ENCODE data around the gene MOV10L1.
"Not testable (repeated sequence)": the region's sequence is repeated elsewhere in the genome, so short reads cannot be mapped to it uniquely, and the experiment has no call there.

Gene MOV10L1

GRCh38 chr22:50201191-50202129 is 111.7 kb downstream of the MOV10L1 start:
- Histone ChIP-seq H3K36me3 (ENCODE audit: control insufficient read depth, insufficient read depth, low read length, severe bottlenecking) (peaks cover 15% of the 10 kb centered on the region), H3K27me3 (replicated peaks; ENCODE audit: control insufficient read depth, insufficient read depth, low read length) (no peaks in the 10 kb centered on the region), H3K9ac (ENCODE audit: low read length) (peak overlapping the region; percentile 82), H3K4me3 (ENCODE audit: low read length) (peak overlapping the region; percentile 84), H3K9me3 (ENCODE audit: control insufficient read depth, low read length) (no peaks in the 10 kb centered on the region), H3K4me1 (ENCODE audit: control insufficient read depth, insufficient read depth, low read length) (peaks cover 22% of the 10 kb centered on the region)
- DNase-seq (ENCODE audit: low read depth): peak; percentile 61

- peak overlapping the region; percentile 84 for H3K4me3 ChIP-seq (ENCODE audit: low read length)
- peak overlapping the region; percentile 82 for H3K9ac ChIP-seq (ENCODE audit: low read length)
- no peak for DNase-seq (ENCODE audit: low read depth)
- no peaks in the 10 kb centered on the region for H3K27me3 ChIP-seq (replicated peaks; ENCODE audit: control insufficient read depth, insufficient read depth, low read length)
- H3K4me1 ChIP-seq (ENCODE audit: control insufficient read depth, insufficient read depth, low read length): peaks cover 25% of the 10 kb centered on the region
- peaks cover 20% of the 10 kb centered on the region for H3K36me3 ChIP-seq (ENCODE audit: control insufficient read depth, insufficient read depth, low read length, severe bottlenecking)
- H3K9me3 ChIP-seq (ENCODE audit: control insufficient read depth, low read length): no peaks in the 10 kb centered on the region
Observed at GRCh38 chr22:50202130-50202666, 112.4 kb downstream of the MOV10L1 start.

- H3K9ac ChIP-seq (ENCODE audit: low read length): no peak overlapping the region
- H3K4me3 ChIP-seq (ENCODE audit: low read length): no peak overlapping the region
- H3K36me3 ChIP-seq (ENCODE audit: control insufficient read depth, insufficient read depth, low read length, severe bottlenecking): peaks cover 22% of the 10 kb centered on the region
- H3K4me1 ChIP-seq (ENCODE audit: control insufficient read depth, insufficient read depth, low read length): peaks cover 25% of the 10 kb centered on the region
- DNase-seq (ENCODE audit: low read depth): no peak
- no peaks in the 10 kb centered on the region for H3K9me3 ChIP-seq (ENCODE audit: control insufficient read depth, low read length)
- no peaks in the 10 kb centered on the region for H3K27me3 ChIP-seq (replicated peaks; ENCODE audit: control insufficient read depth, insufficient read depth, low read length)
Observed at GRCh38 chr22:50203288-50203687, 113.5 kb downstream of the MOV10L1 start.

GRCh38 chr22:50204571-50204970 is 114.8 kb downstream of the MOV10L1 start:
- DNase-seq (ENCODE audit: low read depth): no peak
- Histone ChIP-seq H3K36me3 (ENCODE audit: control insufficient read depth, insufficient read depth, low read length, severe bottlenecking) (peaks cover 25% of the 10 kb centered on the region), H3K4me3 (ENCODE audit: low read length) (no peak overlapping the region), H3K4me1 (ENCODE audit: control insufficient read depth, insufficient read depth, low read length) (peaks cover 25% of the 10 kb centered on the region), H3K9ac (ENCODE audit: low read length) (no peak overlapping the region), H3K9me3 (ENCODE audit: control insufficient read depth, low read length) (no peaks in the 10 kb centered on the region), H3K27me3 (replicated peaks; ENCODE audit: control insufficient read depth, insufficient read depth, low read length) (no peaks in the 10 kb centered on the region)

- H3K36me3 ChIP-seq (ENCODE audit: control insufficient read depth, insufficient read depth, low read length, severe bottlenecking): peaks cover 25% of the 10 kb centered on the region
Observed at GRCh38 chr22:50204998-50205397, 115.2 kb downstream of the MOV10L1 start.

GRCh38 chr22:50205781-50206569 is 116.2 kb downstream of the MOV10L1 start:
- no peak overlapping the region for H3K4me3 ChIP-seq (ENCODE audit: low read length)
- no peaks in the 10 kb centered on the region for H3K9me3 ChIP-seq (ENCODE audit: control insufficient read depth, low read length)
- H3K9ac ChIP-seq (ENCODE audit: low read length): peak overlapping the region; percentile 23
- H3K36me3 ChIP-seq (ENCODE audit: control insufficient read depth, insufficient read depth, low read length, severe bottlenecking): peaks cover 30% of the 10 kb centered on the region
- H3K4me1 ChIP-seq (ENCODE audit: control insufficient read depth, insufficient read depth, low read length): peaks cover 25% of the 10 kb centered on the region
- no peak for DNase-seq (ENCODE audit: low read depth)
- no peaks in the 10 kb centered on the region for H3K27me3 ChIP-seq (replicated peaks; ENCODE audit: control insufficient read depth, insufficient read depth, low read length)

More at GRCh38 chr22:50204998-50205397, 115.2 kb downstream of the MOV10L1 start:
- H3K27me3 ChIP-seq (replicated peaks; ENCODE audit: control insufficient read depth, insufficient read depth, low read length); H3K9me3 ChIP-seq (ENCODE audit: control insufficient read depth, low read length); H3K9ac ChIP-seq (ENCODE audit: low read length); H3K4me3 ChIP-seq (ENCODE audit: low read length); DNase-seq (ENCODE audit: low read depth): not testable (repeated sequence)
- H3K4me1 ChIP-seq (ENCODE audit: control insufficient read depth, insufficient read depth, low read length): peaks cover 25% of the 10 kb centered on the region

GRCh38 chr22:50206599-50206998 is 116.8 kb downstream of the MOV10L1 start:
- Histone ChIP-seq H3K9me3 (ENCODE audit: control insufficient read depth, low read length) (no peaks in the 10 kb centered on the region), H3K9ac (ENCODE audit: low read length) (peak overlapping the region; percentile 23), H3K36me3 (ENCODE audit: control insufficient read depth, insufficient read depth, low read length, severe bottlenecking) (peaks cover 34% of the 10 kb centered on the region), H3K4me1 (ENCODE audit: control insufficient read depth, insufficient read depth, low read length) (peaks cover 25% of the 10 kb centered on the region), H3K27me3 (replicated peaks; ENCODE audit: control insufficient read depth, insufficient read depth, low read length) (no peaks in the 10 kb centered on the region), H3K4me3 (ENCODE audit: low read length) (no peak overlapping the region)
- peak; percentile 42 for DNase-seq (ENCODE audit: low read depth)

GRCh38 chr22:50207383-50208140 is 117.8 kb downstream of the MOV10L1 start:
- DNase-seq (ENCODE audit: low read depth): no peak
- Histone ChIP-seq H3K4me3 (ENCODE audit: low read length) (no peak overlapping the region), H3K36me3 (ENCODE audit: control insufficient read depth, insufficient read depth, low read length, severe bottlenecking) (peaks cover 40% of the 10 kb centered on the region), H3K4me1 (ENCODE audit: control insufficient read depth, insufficient read depth, low read length) (peaks cover 19% of the 10 kb centered on the region), H3K27me3 (replicated peaks; ENCODE audit: control insufficient read depth, insufficient read depth, low read length) (no peaks in the 10 kb centered on the region), H3K9ac (ENCODE audit: low read length) (no peak overlapping the region), H3K9me3 (ENCODE audit: control insufficient read depth, low read length) (no peaks in the 10 kb centered on the region)

- Histone ChIP-seq H3K36me3 (ENCODE audit: control insufficient read depth, insufficient read depth, low read length, severe bottlenecking) (peaks cover 42% of the 10 kb centered on the region), H3K4me1 (ENCODE audit: control insufficient read depth, insufficient read depth, low read length) (peaks cover 19% of the 10 kb centered on the region), H3K4me3 (ENCODE audit: low read length) (no peak overlapping the region), H3K27me3 (replicated peaks; ENCODE audit: control insufficient read depth, insufficient read depth, low read length) (no peaks in the 10 kb centered on the region), H3K9me3 (ENCODE audit: control insufficient read depth, low read length) (no peaks in the 10 kb centered on the region), H3K9ac (ENCODE audit: low read length) (no peak overlapping the region)
- DNase-seq (ENCODE audit: low read depth): no peak
Observed at GRCh38 chr22:50208430-50208938, 118.7 kb downstream of the MOV10L1 start.

- Histone ChIP-seq H3K27me3 (replicated peaks; ENCODE audit: control insufficient read depth, insufficient read depth, low read length) (no peaks in the 10 kb centered on the region), H3K9me3 (ENCODE audit: control insufficient read depth, low read length) (no peaks in the 10 kb centered on the region), H3K9ac (ENCODE audit: low read length) (no peak overlapping the region), H3K4me1 (ENCODE audit: control insufficient read depth, insufficient read depth, low read length) (peaks cover 19% of the 10 kb centered on the region), H3K4me3 (ENCODE audit: low read length) (no peak overlapping the region), H3K36me3 (ENCODE audit: control insufficient read depth, insufficient read depth, low read length, severe bottlenecking) (peaks cover 41% of the 10 kb centered on the region)
- no peak for DNase-seq (ENCODE audit: low read depth)
Observed at GRCh38 chr22:50208939-50209892, 119.4 kb downstream of the MOV10L1 start.

Measured in adipocyte (in vitro differentiated cells).